CD4-positive, alpha-beta T cell treated with Interleukin-10 for 1 hour (primary cell): Measurements from ENCODE around the gene CLASP1.

Source experiments
- DNase-seq: peaks from one replicate; pipeline ENCODE4 v3.0.0-alpha.2; 2020

The CLASP1 gene

GRCh38 chr2:121532894-121533293, 116.4 kb downstream of the CLASP1 start:
- no peak for DNase-seq

- no peak for DNase-seq
These were observed 116.9 kb downstream of the CLASP1 start for GRCh38 chr2:121532347-121532766.

DNA sequence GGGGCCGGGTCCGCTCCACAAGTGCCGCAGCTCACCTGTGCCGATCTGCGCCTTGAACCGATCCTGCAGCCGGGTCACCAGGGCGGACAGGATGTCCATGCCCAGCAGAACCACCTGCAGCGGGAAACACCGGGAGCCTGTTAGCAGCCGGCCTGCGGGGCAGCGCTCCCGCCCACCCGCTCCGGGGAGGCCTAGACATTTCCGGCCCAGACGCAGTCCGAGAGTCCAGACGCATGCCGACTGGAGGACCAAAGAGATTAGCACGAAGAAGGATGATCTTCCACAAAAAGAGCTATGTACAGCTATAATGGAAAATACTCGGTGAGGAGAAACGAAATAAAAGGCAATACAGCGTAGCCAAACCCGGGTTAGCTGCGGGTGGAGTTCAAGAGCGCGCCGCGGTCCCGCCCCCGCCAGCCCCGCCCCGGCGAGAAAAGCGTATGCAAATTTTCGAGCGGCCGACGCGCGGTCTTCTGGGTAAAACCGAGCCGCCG, 119.0 kb downstream of the CLASP1 start:
- DNase-seq, result peak; percentile 84

DNA sequence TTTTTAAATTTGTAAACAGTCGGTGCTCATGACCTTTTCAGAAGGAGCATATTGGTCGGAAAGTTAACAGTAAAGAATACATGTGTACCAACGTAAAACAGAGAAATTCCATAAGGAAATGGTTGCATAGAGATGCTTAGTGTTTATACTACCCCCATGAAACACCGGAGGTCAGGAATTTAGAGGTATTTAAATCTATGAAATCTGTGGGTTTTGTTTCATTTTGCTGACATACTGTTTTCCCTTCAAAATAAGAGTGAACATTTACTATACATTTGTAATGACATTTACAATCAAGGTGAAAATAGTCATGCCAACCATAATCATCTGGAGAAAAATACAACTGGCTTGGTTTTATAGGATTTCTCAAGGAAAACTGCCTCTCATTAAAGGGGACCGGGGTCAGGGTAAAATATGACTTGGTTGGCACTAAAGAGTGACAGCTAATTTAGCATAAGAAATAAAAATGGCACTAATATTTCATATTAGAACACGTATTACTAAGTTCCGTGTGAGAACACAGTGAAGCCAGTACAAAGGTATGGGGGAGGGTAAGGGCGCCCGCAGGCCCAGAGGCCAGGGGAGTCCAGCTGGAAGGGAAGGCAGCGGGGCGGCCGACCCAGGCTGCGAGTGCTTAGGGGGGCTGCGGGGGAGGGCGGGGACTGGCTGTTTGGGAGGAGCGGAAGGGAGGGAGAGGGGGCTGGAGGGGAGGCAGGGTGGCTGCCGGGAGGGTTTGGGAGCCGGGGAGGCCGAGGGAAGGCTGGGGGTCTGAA, 119.6 kb downstream of the CLASP1 start:
- DNase-seq, result no peak

- DNase-seq, result no peak
These were observed 122.1 kb downstream of the CLASP1 start for GRCh38 chr2:121527009-121527682.

DNA sequence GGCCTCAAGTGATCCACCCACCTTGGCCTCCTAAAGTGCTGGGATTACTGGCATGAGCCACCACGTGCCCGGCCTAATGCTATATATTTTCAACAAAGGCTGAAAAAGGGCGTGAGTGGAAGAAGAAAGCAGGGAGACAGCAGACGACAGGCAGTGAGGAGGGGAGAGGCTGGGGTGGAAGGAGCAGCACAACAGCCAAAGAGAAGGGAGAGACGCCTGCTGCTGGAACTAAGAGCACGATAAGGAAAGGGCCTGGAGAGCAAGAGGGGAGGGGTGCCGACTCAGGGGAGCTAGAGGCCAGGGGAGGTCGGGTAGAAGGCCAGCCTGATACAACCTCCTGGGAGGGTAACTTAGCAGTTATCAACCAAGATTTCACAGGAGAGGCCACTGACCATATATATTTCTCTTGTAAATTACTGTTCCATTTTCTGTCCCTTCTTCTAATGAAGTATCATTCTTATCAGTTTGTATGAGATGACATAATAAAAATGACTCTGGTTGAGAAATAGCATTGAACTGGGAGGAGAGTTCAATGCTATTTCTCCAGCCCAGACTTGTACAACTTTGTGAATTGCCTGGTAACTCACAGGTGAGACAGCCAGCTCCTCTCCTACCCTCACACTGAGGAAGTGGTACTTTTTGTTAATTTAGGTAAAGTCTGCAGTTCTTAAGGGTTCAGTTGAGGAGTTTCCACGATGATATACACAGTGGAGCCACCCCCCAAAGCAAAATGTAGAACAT, 124.4 kb downstream of the CLASP1 start:
- DNase-seq, result no peak

DNA sequence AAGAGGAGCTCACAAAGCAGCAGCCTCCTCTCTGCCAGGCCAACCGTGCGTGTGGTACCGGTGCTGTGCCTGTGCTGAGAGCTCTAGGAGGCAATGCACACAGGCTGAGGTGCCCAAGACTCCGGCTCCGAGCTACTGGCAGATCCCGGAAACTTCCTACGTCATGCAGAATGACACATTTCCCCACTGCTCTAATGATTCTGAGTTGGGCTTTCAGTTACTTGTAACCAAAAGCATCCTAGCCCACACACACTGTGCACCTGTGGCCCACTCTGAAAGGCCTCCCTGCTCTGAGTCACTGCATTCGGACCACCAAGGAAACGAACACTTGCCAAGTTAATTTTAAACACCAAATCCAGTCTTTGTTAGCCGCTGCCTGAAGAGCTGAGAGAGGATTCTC, 127.9 kb downstream of the CLASP1 start:
- DNase-seq, result no peak

- DNase-seq, result no peak
These were observed 128.6 kb downstream of the CLASP1 start for GRCh38 chr2:121520641-121520994.

- DNase-seq, result no peak
These were observed 129.3 kb downstream of the CLASP1 start for GRCh38 chr2:121519732-121520640.

DNA sequence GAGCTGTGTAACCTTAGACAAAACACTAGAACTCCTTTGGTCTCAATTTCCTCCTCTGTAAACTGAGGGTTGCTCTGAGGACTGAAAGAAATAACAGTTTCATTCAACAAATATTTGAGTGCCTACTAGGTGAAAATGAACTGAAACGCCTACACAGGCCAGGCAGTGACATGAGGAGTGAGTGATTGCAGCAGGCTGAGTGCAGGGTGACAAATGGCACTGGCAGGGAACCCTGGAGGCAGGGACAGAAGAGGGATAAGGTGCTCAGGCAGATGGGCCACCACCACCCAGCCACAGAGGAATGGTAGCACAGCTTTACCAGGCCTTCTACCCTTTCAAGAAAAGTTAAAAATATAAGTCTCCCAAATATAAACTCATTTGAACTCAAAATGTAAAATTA, 130.1 kb downstream of the CLASP1 start:
- no peak for DNase-seq

- DNase-seq, result no peak
These were observed 135.5 kb downstream of the CLASP1 start for GRCh38 chr2:121513597-121514333.

GRCh38 chr2:121510857-121511256, 138.4 kb downstream of the CLASP1 start:
- no peak for DNase-seq

DNA sequence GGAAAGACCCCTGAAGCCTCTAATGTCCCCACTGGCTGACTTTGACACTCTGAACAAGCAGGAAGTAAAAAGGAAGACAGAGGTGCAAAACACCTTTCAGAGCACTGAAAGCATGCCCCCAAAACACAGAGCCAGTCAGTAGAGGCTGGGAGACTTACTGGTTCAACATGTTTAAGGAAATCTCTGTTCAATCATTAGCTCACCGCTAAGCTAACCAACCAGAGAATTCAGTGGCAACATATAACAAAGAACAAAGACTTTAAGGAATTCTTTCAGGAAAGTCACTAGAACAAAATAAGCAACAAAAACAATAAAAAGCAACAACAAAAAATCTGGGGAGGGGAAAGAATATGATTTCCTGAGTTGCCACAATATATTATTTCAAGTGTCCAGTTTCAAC, 142.6 kb downstream of the CLASP1 start:
- no peak for DNase-seq

GRCh38 chr2:121505986-121506586, 143.2 kb downstream of the CLASP1 start:
- DNase-seq, result no peak

DNA sequence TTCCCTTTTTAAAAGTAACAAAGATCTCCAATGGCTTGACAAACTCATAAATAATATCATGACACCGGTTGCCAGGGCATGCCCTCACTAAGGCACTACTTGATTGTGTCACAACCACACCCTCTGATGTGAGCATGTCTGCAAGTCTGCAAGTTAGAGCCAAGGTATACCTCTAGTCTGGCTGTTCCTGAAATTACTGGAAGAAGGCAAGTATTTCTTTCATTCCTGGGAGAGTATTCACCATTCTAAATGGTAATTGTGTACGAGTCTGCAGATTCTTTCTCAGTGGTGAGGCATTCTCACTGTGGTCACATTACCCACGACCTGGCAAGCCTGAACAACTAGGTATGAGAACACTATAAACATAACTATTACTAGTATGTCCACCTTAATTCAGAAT, 144.3 kb downstream of the CLASP1 start:
- no peak for DNase-seq

GRCh38 chr2:121504316-121504715, 144.9 kb downstream of the CLASP1 start:
- no peak for DNase-seq

DNA sequence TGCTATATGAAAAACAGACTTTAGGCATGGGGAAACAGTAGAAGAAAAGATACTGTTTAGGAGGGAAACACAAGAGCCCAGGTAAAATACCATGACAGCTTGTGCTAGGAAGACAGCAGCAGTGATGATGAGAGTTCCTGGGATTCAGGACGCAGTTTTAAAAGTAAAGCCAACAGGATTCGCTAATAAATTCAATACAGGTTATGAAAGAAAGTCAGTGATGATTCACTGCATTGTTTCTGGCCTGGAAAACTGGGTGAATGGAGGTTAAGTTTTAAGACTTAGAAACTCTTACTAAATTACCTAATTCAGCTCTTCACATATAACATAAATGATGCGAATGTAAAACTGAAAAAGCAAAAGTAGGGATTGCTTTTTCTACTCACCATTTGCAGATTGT, 146.5 kb downstream of the CLASP1 start:
- no peak for DNase-seq

- DNase-seq, result no peak
These were observed 147.0 kb downstream of the CLASP1 start for GRCh38 chr2:121502246-121502645.

DNA sequence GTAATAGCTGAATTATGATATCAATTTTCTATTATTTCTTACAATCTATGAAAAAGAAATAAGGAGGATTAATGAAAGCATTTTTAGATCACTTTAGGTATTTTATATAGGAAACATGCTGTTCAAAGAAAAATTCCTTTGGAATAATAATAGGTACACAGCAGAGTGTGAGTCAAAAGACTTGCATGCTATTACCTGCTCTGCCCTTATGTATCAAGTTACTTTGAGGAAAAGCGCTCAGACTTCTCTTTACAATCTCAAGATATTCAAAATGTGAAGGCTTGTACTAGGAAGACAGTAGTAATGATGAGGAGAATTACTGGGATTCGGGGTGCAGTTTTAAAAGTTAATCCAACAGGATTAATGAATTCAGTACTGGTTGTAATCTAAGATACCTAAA, 147.7 kb downstream of the CLASP1 start:
- DNase-seq, result no peak

DNA sequence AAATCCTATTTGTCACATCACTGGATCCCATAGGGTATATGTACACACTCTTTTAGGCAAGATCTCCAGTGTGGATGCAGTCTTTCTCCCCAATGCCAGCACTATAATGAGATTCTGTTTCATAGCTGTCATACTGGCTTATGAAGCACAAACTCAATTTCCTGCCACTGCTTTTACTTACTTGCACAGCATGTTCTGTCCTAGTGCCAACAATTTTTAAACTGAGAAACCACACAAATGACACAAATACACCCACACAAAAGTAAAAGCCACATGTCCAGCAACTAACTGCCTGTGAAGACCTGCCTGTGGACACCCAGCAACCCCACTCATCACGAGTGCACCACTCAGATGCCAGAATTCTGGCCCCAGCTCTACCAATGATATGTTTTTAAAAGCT, 148.2 kb downstream of the CLASP1 start:
- no peak for DNase-seq

GRCh38 chr2:121498731-121499130, 150.5 kb downstream of the CLASP1 start:
- DNase-seq, result no peak

- no peak for DNase-seq
These were observed 156.9 kb downstream of the CLASP1 start for GRCh38 chr2:121492409-121492808.
